Stimulated activated CD8-positive, alpha-beta memory T cell treated with anti-CD3 and anti-CD28 coated beads, Interleukin-4, amount 100 ng/mL, for 48 hours (primary cell): Measurements from ENCODE around the gene LPCAT1.
"Not testable (repeated sequence)": the region's sequence is repeated elsewhere in the genome, so short reads cannot be mapped to it uniquely, and the experiment has no call there.

Experiments used
- DNase-seq: peaks from one replicate; pipeline ENCODE4 v3.0.0-alpha.2; 2020

Gene LPCAT1, protein sequence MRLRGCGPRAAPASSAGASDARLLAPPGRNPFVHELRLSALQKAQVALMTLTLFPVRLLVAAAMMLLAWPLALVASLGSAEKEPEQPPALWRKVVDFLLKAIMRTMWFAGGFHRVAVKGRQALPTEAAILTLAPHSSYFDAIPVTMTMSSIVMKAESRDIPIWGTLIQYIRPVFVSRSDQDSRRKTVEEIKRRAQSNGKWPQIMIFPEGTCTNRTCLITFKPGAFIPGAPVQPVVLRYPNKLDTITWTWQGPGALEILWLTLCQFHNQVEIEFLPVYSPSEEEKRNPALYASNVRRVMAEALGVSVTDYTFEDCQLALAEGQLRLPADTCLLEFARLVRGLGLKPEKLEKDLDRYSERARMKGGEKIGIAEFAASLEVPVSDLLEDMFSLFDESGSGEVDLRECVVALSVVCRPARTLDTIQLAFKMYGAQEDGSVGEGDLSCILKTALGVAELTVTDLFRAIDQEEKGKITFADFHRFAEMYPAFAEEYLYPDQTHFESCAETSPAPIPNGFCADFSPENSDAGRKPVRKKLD

DNA sequence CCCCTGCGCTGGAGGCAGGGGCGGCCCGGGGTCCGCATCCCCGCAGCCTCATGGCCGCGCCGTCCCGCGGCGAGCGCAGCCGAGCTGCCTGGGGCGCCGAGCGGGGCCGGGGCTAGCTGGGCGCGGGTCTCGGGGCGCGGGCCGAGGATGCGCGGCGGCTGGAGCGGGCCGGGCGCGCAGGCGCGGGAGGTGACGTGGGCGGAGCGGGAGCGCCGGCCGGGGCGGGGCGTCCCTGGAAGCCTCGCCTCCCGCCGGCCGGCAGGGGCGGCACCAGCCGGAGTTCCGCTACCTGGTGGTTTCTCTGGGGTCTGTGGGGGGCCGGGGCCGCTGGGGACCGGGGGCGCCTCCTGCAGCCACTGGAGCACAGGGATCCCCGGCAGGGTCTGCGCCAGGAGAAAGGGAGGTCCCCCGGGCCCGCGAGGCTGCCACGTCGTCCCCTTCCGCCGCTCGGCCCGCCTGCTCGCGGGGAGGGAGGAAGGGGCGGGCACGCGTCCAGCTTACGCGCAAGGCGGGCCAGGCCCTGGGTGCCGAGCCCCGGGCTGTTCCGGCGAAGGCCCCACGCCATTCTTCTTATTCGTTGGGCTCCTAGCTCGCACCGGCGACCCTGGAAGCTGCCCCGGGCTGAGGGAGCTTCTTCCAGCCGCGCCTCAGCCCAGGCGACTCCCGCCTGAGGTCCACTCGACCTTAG is at the start of gene LPCAT1:
TSS of gene LPCAT1 (minus strand) at position 168 of the 688 bp plus-strand sequence. CDS start at position 52, 116 bp downstream.
- peak; percentile 84 for DNase-seq

DNA sequence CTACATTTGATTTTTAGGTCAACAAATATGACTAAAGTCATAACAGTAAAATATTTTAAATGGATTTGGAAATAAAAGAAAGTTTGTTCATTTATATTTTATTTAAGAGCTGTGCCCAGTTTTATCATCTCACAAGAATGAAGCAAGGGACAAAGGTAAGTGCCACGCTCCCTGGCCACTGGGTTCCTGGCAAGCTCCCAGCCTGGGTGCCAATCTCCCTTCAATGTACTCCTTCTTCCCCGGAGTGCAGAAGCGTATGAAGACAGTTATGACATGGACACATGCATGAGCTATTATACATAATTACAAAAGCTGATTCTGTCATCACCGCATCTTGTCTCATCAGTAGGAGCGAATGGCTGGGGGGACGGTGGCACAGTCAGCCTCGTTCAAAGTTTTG is 48.1 kb upstream of the LPCAT1 start:
- DNase-seq = not testable (repeated sequence)

DNA sequence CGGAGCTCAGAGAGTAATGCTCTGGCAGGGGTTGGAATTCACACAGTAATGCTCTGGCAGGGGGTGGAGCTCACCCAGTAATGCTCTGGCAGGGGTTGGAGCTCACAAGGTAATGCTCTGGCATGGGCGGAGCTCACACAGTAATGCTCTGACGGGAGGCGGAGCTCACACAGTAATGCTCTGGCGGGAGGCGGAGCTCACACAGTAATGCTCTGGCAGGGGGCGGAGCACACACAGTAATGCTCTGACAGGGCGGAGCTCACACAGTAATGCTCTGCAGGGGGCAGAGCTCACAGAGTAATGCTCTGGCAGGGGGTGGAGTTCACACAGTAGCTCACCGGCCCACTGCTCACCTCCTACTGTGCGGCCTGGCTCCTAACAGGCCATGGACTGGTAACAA is 47.2 kb upstream of the LPCAT1 start:
- no peak for DNase-seq

DNA sequence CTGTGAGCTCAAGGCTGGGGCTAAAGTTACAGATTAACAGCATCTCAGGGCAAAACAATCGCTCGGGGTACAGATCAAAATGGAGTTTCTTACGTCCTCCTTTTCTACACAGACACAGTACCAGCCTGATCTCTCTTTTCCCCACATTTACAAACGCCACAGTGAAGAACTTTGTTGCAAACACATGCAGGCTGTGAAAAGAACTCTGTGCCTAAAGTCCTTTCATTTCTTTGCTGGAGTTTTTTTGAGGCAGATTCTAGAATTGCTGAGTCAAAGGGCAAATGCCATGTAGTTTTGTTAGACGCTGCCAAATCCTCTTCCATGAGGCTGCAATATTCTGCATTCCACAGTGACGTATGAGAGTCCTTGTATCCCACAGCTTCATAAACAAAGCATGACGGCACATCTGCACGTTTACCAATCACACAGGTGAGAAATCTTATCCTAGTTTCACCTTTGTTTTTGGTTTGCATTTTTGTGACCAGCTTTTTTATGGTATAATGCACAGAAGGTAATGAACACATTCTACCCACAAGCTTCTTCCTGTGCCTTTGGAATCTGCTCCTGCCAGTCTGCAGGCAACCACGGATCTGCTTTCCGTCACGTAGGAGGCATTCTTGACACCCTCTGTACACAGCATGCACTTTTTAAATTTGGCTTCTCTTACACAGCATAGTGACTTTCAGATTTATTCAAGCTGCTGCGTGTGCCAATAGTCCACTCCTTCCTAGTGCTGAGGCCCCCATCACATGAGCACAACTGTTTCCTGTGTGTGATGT is 44.6 kb upstream of the LPCAT1 start:
- no peak for DNase-seq

DNA sequence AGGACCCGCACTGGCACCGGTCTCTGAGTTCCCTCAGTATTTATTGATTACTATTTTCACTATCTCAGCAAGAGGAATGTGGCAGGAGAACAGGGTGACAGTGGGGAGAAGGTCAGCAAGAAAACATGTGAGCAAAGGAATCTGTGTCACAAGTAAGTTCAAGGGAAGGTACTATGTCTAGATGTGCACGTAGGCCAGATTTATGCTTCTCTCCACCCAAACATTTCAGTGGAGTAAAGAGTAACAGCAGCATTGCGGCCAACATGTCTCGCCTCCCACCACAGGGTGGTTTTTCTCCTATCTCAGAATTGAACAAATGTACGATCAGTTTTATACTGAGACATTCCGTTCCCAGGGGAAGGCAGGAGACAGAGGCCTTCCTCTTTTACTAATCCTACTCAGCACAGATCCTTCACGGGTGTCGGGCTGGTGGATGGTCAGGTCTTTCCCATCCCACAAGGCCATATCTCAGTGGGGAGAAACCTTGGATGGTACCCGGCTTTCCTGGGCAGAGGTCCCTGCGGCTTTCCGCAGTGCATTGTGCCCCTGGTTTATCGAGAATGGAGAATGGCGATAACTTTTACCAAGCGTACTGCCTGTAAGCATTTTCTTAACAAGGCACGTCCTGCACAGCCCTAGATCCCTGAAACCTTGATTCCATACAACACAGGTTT is 43.9 kb upstream of the LPCAT1 start:
- not testable (repeated sequence) for DNase-seq

DNA sequence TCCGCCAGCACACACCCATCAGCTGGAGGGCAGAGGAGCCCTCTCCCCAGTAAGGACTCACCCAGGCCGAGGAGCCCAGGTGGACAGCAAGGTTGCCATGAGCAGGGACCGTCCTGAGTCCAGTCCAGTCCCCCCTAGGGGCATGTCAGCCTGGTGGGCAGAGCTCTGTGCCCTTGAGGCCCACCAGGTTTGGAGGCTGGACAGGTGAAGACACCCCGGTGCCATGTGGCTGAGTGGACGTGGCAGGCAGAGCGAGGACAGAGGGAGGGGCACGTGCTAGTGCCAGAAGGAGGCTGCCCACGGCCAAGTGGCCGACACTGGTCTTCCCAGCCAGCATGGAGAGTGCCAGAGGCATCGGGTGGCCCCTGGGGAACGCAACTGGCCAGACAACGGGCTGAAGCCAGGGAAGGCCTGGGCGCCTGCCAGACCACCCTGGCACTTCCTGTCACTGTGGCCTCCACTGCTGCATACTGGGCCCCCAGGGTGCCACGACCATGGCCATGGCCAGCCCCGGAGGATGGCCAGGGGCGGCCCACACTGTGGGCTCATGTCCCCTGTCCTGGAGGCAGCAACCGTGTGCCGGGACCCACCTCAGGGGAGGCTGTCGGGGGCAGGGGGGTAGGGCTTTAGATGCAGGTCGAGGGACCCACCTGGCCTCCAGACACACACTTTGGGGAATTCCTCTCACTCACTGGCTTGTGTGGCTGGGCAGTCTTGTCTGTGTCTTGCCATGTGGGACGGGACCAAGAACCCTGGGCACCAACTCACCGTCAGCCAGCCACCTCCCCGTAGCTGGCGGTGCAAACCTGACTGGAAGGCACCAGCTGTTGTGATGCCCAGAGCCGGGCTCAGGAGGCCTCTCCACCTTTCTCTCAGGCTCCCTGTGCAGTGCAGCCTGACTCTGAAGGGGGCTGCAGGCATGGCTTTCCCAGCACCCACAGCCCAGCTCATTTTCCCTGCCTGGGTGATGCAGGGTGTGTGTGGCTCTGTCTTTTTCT is 42.3 kb upstream of the LPCAT1 start:
- DNase-seq = no peak

DNA sequence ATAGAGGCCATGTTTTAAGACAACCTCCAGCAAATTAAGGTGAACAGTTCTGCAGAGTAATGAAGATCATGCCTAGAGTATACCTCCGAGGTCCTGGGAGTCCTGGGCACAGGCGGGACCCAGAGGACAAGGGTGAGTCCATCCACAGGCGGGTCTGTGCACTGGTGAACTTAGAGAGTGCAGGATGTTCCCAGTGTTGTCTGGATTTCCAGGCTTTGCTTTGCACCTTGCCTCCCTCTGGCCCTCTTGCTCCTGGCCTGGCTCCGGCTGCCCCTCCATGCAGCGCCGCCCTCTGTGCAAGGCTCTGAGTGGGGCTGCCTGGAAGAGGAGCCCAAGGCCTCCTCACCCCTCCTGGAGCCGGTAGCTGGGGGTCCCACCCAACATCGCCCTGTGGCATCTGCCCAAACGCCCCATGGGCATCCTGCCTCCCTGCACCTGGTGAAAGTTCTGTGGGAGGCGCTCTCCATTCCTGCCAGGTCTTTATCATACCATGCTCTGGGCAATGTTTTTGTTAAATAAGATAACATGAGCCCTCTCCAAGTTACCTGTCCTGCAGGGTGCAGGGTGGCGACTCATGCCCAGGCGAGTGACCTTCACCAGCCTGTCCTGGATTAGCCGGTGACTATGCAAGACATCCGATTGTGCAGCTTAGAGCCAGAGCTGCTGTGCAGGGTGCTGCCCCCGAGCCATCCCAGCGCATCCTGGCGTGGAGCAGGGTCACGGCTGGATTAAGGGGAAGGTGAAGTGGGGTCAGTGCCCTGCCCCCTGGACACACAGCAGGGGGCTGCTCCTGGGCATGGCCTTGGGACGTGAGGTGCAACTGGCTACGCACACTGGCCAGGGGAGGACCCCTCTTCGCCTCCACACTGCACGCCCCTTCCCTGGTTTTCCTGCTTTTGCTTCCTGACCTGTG is 41.3 kb upstream of the LPCAT1 start:
- no peak for DNase-seq

DNA sequence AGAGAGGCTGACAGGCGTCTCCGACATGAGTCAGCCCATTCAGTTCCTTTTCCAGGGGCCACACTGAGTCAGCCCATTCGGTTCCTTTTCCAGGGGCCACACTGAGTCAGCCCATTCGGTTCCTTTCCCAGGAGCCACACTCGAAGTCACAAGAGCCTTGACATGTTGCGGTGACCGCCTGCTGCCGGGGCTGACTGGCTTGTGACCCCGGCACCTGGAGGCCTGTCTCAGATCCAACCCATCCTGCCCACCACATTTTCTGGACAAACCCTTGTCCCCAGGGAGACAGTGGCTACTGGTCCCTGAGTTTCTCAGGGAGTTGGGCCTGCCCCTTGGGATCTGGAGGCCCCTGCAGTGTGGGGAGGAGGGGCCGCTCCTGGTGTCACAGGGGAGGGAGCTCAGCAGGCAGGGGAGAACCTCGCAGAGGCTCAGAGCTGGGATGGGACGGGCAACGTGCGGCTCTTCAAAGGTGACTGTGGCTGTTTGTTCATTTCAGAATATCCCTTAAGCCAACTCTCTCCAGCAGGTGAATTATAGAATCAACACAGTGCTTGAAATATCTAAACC is 40.5 kb upstream of the LPCAT1 start:
- DNase-seq = no peak

DNA sequence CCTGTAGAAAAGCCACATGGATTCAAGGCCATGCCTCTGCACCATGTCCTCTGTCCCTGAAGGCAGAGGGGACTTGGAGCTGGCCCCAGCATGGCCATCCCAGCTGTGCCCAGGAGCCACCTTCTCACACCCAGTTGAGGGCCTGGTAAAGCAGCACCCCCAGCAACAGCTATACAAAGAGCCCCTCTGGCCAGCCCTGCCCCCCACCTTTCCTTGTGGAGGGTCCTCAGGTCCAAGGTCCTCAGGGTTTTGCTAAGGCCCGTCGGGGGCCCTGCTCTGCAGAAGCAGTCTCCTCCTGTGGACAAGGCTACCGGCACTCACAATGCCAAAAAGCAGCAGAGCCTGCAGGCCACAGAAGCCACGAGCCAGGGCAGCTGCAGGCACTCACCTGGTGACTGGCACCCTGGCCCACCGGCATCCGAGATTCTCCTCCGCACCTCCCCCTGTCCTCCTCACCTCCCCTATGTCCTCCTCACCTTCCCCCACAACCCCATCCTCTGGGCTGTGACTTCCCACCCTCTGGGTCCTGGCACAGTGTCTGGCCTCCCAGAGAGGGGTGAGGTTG is 39.9 kb upstream of the LPCAT1 start:
- no peak for DNase-seq

- no peak for DNase-seq
These were observed 39.3 kb upstream of the LPCAT1 start for GRCh38 chr5:1563051-1563461.

GRCh38 chr5:1562599-1562998 is 38.8 kb upstream of the LPCAT1 start:
- no peak for DNase-seq

- no peak for DNase-seq
These were observed 37.7 kb upstream of the LPCAT1 start for GRCh38 chr5:1561402-1561929.

DNA sequence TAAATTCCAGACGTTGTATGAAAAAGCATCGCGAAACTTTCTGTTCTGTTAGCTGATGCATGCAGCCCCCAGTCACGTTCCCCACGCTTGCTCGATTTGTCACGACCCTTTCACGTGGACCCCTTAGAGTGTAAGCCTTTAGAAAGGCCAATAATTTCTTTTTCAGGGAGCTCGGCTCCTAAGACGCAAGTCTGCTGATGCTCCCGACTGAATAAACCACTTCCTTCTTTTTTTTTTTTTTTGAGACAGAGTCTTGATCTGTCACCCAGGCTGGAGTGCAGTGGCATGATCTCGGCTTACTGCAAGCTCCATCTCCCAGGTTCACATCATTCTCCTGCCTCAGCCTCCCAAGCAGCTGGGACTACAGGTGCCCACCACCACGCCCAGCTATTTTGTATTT is 36.7 kb upstream of the LPCAT1 start:
- not testable (repeated sequence) for DNase-seq

DNA sequence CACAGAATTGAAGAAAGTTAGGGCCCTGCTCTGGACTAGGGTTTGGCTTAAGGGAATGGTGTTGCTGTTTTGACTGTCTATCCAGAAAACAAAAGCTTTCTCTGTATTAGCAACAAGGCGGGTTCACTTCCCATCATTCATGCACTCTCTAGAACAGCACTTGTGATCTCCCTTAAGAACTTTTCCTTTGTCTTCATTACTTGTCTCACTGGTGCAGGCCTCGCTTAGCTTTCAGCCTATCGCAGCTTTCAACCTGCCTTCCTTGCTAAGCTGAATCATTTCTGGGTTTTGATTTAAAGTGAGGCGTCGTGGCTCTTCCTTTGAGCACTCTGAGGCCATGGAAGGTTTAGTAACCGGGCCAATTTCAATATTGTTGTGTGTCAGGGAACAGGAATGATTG is 35.2 kb upstream of the LPCAT1 start:
- DNase-seq = no peak

- no peak for DNase-seq
These were observed 33.5 kb upstream of the LPCAT1 start for GRCh38 chr5:1557114-1557873.

GRCh38 chr5:1555808-1556731 is 32.3 kb upstream of the LPCAT1 start:
- no peak for DNase-seq
